OCI-LY7 (cell line): ENCODE data around the gene SMOC2. TPM values are rescaled to one million over a fixed set of nuclear protein-coding genes. Genes with fewer than 3 reads are reported as not detected.
"Not testable (repeated sequence)": the region's sequence is repeated elsewhere in the genome, so short reads cannot be mapped to it uniquely, and the experiment has no call there.

Experiments used
- BruUV-seq: library from RNA; stranded (reverse); fragments of 400-500 nt; replicated peaks from 2 replicates; lab custom pipeline; 2021; lab: Mats Ljungman, UMichigan
- CTCF ChIA-PET: fragments of 300-600 bp; sonication (Branson Sonifier 250); formaldehyde crosslinking; loops from one replicate; lab custom pipeline; 2022; ENCODE audit warnings: antibody characterized with exemption; ENCODE audit not compliant: unreplicated experiment; lab: Charles Lee
- POLR2A ChIA-PET: fragments of 300-600 bp; sonication (Branson Sonifier 250); formaldehyde crosslinking; loops from one replicate; lab custom pipeline; 2022; ENCODE audit warnings: antibody characterized with exemption; lab: Charles Lee
- DNase-seq: peaks from one replicate; pipeline ENCODE4 v3.0.0-alpha.2; 2015; ENCODE audit warnings: low spot score
- H2AFZ ChIP-seq: fragments of 200-600 bp; sonication (generic), shearing (Covaris generic); 2 replicates; pipeline ENCODE4 v1.6.1; 2014; ENCODE audit warnings: mild to moderate bottlenecking, antibody characterized with exemption, low read length, moderate library complexity
- H3K27ac ChIP-seq: fragments of 200-600 bp; sonication (generic); 2 replicates; pipeline ENCODE4 v1.5.1; 2014; ENCODE audit warnings: mixed run types, low read depth, mild to moderate bottlenecking, moderate library complexity, low read length, inconsistent platforms; ENCODE audit not compliant: poor library complexity, severe bottlenecking
- H3K36me3 ChIP-seq: fragments of 200-600 bp; sonication (generic); 2 replicates; pipeline ENCODE4 v1.6.1; 2014; ENCODE audit warnings: mild to moderate bottlenecking, antibody characterized with exemption, low read length, moderate library complexity, mixed read lengths; ENCODE audit not compliant: insufficient read depth
- H3K4me1 ChIP-seq: fragments of 200-600 bp; sonication (generic); 2 replicates; pipeline ENCODE4 v1.5.1; 2014; ENCODE audit warnings: mild to moderate bottlenecking, low read length; ENCODE audit not compliant: insufficient read depth, poor library complexity, severe bottlenecking
- H3K4me2 ChIP-seq: fragments of 200-600 bp; sonication (generic); 2 replicates; pipeline ENCODE4 v1.6.1; 2014; ENCODE audit warnings: mild to moderate bottlenecking, low read length
- H3K4me3 ChIP-seq: fragments of 200-600 bp; sonication (generic); 2 replicates; pipeline ENCODE4 v1.5.1; 2014; ENCODE audit warnings: mild to moderate bottlenecking, low read depth, low read length; ENCODE audit not compliant: poor library complexity, severe bottlenecking
- H3K79me2 ChIP-seq: fragments of 200-600 bp; sonication (generic); 2 replicates; pipeline ENCODE4 v1.6.1; 2016; ENCODE audit warnings: low read depth, mild to moderate bottlenecking, low read length, moderate library complexity, mixed read lengths; ENCODE audit not compliant: insufficient read depth
- H3K9me2 ChIP-seq: fragments of 200-600 bp; sonication (generic); 2 replicates; pipeline ENCODE4 v1.6.1; 2016; ENCODE audit warnings: mild to moderate bottlenecking, low read length, mixed read lengths; ENCODE audit not compliant: insufficient read depth
- H3K9me3 ChIP-seq: fragments of 200-600 bp; sonication (generic); 2 replicates; pipeline ENCODE4 v1.6.1; 2014; ENCODE audit warnings: mild to moderate bottlenecking, mixed run types, low read length, mixed read lengths
- H4K20me1 ChIP-seq: fragments of 200-600 bp; sonication (generic); 2 replicates; pipeline ENCODE4 v1.6.1; 2014; ENCODE audit warnings: mild to moderate bottlenecking, antibody characterized with exemption, low read length, moderate library complexity, mixed read lengths; ENCODE audit not compliant: insufficient read depth
- EZH2phosphoT487 ChIP-seq: fragments of 200-600 bp; sonication (generic); IDR thresholded peaks from 2 replicates; pipeline ENCODE4 v1.6.1; 2018; ENCODE audit warnings: low read depth, borderline replicate concordance, mild to moderate bottlenecking, mixed run types, antibody characterized with exemption, low read length, moderate library complexity, mixed read lengths
- intact Hi-C: fragments of 100-400 bp; cut with micrococcal nuclease; formaldehyde crosslinking; loops from one replicate; pipeline ENCODE4 v1.10.0; 2022; ENCODE audit not compliant: unreplicated experiment
- total RNA-seq, 2 experiments: library from RNA; depleted of rRNA in 1 of 2; stranded (reverse); fragments of >200 nt in 1 of 2; shearing (Covaris generic) in 1 of 2; gene quantifications; 2 replicates each; pipeline ENCODE4 v1.2.3, GENCODE V29; 2014 to 2022
- TF ChIP-seq, protein P1 (sequence below): fragments of 200-600 bp; sonication (generic); conservative IDR thresholded peaks from 2 replicates; pipeline ENCODE4 v1.5.1; 2014; ENCODE audit warnings: mild to moderate bottlenecking, antibody characterized with exemption, low read length, moderate library complexity, mixed read lengths

Gene SMOC2
- total RNA-seq, 2 experiments from 2014 or later, result not detected

DNA sequence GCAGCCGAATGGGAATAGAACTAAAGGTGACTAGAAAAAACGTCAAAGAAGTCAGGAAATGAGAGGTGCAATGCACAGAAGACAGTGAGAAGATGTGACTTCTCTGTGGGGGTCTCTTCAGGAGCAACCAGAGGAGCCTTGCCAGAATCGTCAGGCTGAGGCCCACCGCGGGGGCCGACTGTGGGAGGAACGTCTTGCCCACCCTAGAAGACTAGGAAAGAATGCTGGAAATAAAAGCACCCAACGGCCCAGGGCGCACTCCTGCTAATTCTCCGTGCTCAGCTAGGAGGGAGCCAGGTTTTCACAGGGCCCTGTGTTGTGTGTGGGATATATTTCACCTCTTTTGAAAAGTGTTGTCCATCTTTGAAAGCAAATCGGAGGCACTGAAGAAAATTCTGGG is 129.2 kb downstream of the SMOC2 start:
- CTCF ChIA-PET, result no interaction called here

GRCh38 chr6:168571268-168571667 is 130.3 kb downstream of the SMOC2 start:
- H3K9me3 ChIP-seq, result no peaks in the 10 kb centered on the region
- no peak overlapping the region for H3K4me3 ChIP-seq
- ChIA-PET CTCF (no interaction called here), POLR2A (no interaction called here)
- no peak overlapping the region for H3K27ac ChIP-seq
- H3K4me2 ChIP-seq, result no peak overlapping the region
- no peaks in the 10 kb centered on the region for H4K20me1 ChIP-seq
- no peaks in the 10 kb centered on the region for H3K9me2 ChIP-seq
- H3K36me3 ChIP-seq, result no peaks in the 10 kb centered on the region
- H3K4me1 ChIP-seq, result no peaks in the 10 kb centered on the region
- H2AFZ ChIP-seq, result no peak overlapping the region
- BruUV-seq, result no TSS peak
- no peak for DNase-seq
- intact Hi-C loops, result no loop called here
- no peaks in the 10 kb centered on the region for H3K79me2 ChIP-seq
- TF ChIP-seq, protein P1, sequence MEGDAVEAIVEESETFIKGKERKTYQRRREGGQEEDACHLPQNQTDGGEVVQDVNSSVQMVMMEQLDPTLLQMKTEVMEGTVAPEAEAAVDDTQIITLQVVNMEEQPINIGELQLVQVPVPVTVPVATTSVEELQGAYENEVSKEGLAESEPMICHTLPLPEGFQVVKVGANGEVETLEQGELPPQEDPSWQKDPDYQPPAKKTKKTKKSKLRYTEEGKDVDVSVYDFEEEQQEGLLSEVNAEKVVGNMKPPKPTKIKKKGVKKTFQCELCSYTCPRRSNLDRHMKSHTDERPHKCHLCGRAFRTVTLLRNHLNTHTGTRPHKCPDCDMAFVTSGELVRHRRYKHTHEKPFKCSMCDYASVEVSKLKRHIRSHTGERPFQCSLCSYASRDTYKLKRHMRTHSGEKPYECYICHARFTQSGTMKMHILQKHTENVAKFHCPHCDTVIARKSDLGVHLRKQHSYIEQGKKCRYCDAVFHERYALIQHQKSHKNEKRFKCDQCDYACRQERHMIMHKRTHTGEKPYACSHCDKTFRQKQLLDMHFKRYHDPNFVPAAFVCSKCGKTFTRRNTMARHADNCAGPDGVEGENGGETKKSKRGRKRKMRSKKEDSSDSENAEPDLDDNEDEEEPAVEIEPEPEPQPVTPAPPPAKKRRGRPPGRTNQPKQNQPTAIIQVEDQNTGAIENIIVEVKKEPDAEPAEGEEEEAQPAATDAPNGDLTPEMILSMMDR, result no peak
- no peak for TF ChIP-seq EZH2phosphoT487

More for the DNA sequence above, 129.2 kb downstream of the SMOC2 start:
- Histone ChIP-seq H3K79me2 (no peaks in the 10 kb centered on the region), H3K36me3 (no peaks in the 10 kb centered on the region), H3K9me2 (no peaks in the 10 kb centered on the region), H3K9me3 (no peaks in the 10 kb centered on the region), H3K4me3 (no peak overlapping the region), H3K27ac (no peak overlapping the region), H3K4me2 (no peak overlapping the region), H3K4me1 (no peaks in the 10 kb centered on the region), H2AFZ (no peak overlapping the region), H4K20me1 (no peaks in the 10 kb centered on the region)
- BruUV-seq, result no TSS peak
- TF ChIP-seq, protein P1, result no peak
- no peak for TF ChIP-seq EZH2phosphoT487
- intact Hi-C loops, result no loop called here
- POLR2A ChIA-PET, result interaction anchor here (0.5 kb wide), 1 partner anchor 238 kb away, joined by 4 read pairs; no protein-coding TSS in a partner anchor
- no peak for DNase-seq

DNA sequence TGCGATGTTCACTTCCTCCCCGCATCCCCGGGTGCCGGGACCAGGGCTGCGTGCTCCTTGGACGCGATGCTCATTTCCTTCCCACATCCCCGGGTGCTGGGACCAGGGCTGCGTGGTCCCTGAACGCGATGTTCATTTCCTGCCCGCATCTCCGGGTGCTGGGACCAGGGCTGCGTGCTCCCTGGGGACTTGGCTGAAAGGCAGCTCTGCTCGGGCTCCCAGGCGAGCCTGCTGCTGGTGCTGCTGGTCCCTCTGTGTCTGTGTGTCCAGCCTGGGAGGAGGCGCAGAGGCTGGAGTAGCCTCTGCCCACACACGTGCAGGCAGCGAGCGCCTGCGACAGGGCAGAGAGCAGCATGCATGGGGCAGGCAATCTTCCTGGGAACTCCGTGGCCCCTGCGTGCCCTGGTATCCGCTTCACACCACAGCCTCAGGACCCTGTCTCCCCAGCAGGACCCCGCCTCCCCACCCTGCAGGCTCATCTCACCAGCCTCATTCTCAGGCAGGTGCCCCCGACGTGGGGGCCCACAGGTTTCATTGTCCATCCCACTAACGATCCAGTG is 132.4 kb downstream of the SMOC2 start:
- H4K20me1 ChIP-seq, H2AFZ ChIP-seq, H3K27ac ChIP-seq, DNase-seq, intact Hi-C loops, H3K9me3 ChIP-seq, H3K36me3 ChIP-seq, H3K4me3 ChIP-seq, POLR2A ChIA-PET, H3K9me2 ChIP-seq, BruUV-seq, CTCF ChIA-PET, H3K4me1 ChIP-seq, H3K79me2 ChIP-seq, H3K4me2 ChIP-seq: not testable (repeated sequence)
